LNCaP clone FGC (cell line): ENCODE results near the gene LEKR1.

Experiments
- DNase-seq: peaks from one replicate; pipeline ENCODE4 v3.0.0-alpha.2; 2011; ENCODE audit warnings: low read depth
- H3K4me3 ChIP-seq: 2 replicates; pipeline ENCODE4 v1.5.1; 2011; ENCODE audit warnings: mild to moderate bottlenecking, low read depth, low read length, control low read depth
- CTCF ChIP-seq: IDR thresholded peaks from 2 replicates; pipeline ENCODE4 v1.5.1; 2012; ENCODE audit warnings: mild to moderate bottlenecking; ENCODE audit not compliant: control insufficient read depth, insufficient read depth; ENCODE audit errors: extremely low read depth

Gene LEKR1

GRCh38 chr3:156974931-156975330 is 148.8 kb downstream of the LEKR1 start:
- no peak for TF ChIP-seq CTCF
- no peak overlapping the region for H3K4me3 ChIP-seq
- DNase-seq, result no peak

DNA sequence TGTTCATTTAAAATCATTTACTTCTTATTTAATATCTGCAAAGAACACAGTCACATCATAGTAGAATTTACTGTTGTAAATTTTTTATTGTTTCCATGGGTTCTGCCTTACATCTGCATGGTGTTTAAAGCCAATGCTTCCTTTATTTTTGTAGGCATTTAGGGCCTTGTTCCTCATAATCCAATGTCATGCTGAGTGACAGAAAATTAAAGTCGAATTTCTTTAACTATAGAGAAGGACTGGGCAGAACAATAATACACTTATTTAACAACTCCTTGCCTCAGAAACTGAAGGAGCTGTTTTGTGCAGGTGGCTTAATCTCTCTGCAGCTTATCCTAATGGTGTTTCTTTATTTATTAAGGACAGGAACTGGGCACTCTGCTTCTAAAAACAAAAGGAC is 149.6 kb downstream of the LEKR1 start:
- no peak overlapping the region for H3K4me3 ChIP-seq
- TF ChIP-seq CTCF, result no peak
- no peak for DNase-seq

DNA sequence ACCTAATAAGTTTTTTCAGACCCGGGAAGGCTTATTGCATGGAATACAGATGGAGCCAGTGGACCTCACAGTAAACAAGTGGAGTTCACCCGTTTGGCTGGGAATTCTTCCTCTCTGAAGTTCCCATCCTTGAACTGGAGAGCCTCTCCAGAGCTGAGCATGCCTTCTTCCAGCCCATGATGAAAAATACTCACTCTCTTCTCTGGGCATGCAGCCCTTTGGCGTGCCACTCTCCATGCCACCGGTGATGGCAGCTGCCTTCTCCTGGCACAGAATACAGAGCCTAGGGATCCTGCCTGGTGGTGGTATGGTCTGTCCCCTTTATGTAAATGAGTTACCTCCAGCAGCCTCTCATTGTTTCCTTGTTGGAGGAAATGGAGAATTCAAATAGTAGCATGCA is 150.8 kb downstream of the LEKR1 start:
- TF ChIP-seq CTCF, result no peak
- no peak overlapping the region for H3K4me3 ChIP-seq
- no peak for DNase-seq

- no peak for TF ChIP-seq CTCF
- H3K4me3 ChIP-seq, result no peak overlapping the region
- DNase-seq, result no peak
These were observed 152.4 kb downstream of the LEKR1 start for GRCh38 chr3:156978481-156978961.

GRCh38 chr3:156981005-156981404 is 154.9 kb downstream of the LEKR1 start:
- TF ChIP-seq CTCF, result no peak
- DNase-seq, result no peak
- H3K4me3 ChIP-seq, result no peak overlapping the region

GRCh38 chr3:156983559-156983958 is 157.4 kb downstream of the LEKR1 start:
- H3K4me3 ChIP-seq, result no peak overlapping the region
- DNase-seq, result no peak
- no peak for TF ChIP-seq CTCF

- H3K4me3 ChIP-seq, result no peak overlapping the region
- no peak for TF ChIP-seq CTCF
- no peak for DNase-seq
These were observed 159.6 kb downstream of the LEKR1 start for GRCh38 chr3:156985711-156986110.
